IMR-90 (cell line): ENCODE measurements around the gene EID3.

ENCODE experiments used
- BHLHE40 ChIP-seq: fragments of 150-350 bp; IDR thresholded peaks from 2 replicates; pipeline ENCODE4 v1.6.1; 2016; ENCODE audit warnings: mild to moderate bottlenecking, low read depth, low read length
- CHD1 ChIP-seq: IDR thresholded peaks from 2 replicates; pipeline ENCODE4 v1.6.1; 2012; ENCODE audit warnings: low read depth, low read length, improper control_type of control experiment
- CTCF ChIP-seq: conservative IDR thresholded peaks from 2 replicates; pipeline ENCODE4 v1.5.1; 2012; ENCODE audit warnings: mild to moderate bottlenecking, low read depth, low read length, improper control_type of control experiment
- FOS ChIP-seq: fragments of 150-350 bp; IDR thresholded peaks from 2 replicates; pipeline ENCODE4 v1.6.1; 2016; ENCODE audit warnings: low read depth, low read length
- MAZ ChIP-seq: IDR thresholded peaks from 2 replicates; pipeline ENCODE4 v1.6.1; 2012; ENCODE audit warnings: low read depth, mild to moderate bottlenecking, low read length, improper control_type of control experiment, moderate library complexity, borderline replicate concordance
- MXI1 ChIP-seq: IDR thresholded peaks from 2 replicates; pipeline ENCODE4 v1.6.1; 2012; ENCODE audit warnings: low read depth, mild to moderate bottlenecking, low read length, moderate library complexity, borderline replicate concordance
- POLR2A ChIP-seq: IDR thresholded peaks from 2 replicates; pipeline ENCODE4 v1.6.1; 2012; ENCODE audit warnings: mild to moderate bottlenecking, low read depth, low read length
- RAD21 ChIP-seq: IDR thresholded peaks from 2 replicates; pipeline ENCODE4 v1.6.1; 2012; ENCODE audit warnings: low read length, improper control_type of control experiment
- RCOR1 ChIP-seq: IDR thresholded peaks from 2 replicates; pipeline ENCODE4 v1.6.1; 2012; ENCODE audit warnings: mild to moderate bottlenecking, low read length, improper control_type of control experiment; ENCODE audit not compliant: insufficient replicate concordance
- RFX5 ChIP-seq: IDR thresholded peaks from 2 replicates; pipeline ENCODE4 v1.8.0; 2012; ENCODE audit warnings: low read depth, mild to moderate bottlenecking, low read length, moderate library complexity
- TF ChIP-seq, protein P1 (sequence below): fragments of 150-350 bp; IDR thresholded peaks from 2 replicates; pipeline ENCODE4 v1.6.1; 2016; ENCODE audit warnings: low read depth, mild to moderate bottlenecking, low read length, moderate library complexity, borderline replicate concordance
- TF ChIP-seq, protein P2 (sequence below): fragments of 150-350 bp; IDR thresholded peaks from 2 replicates; pipeline ENCODE4 v1.6.1; 2017; ENCODE audit warnings: mild to moderate bottlenecking, antibody characterized with exemption, low read length, low read depth

DNA sequence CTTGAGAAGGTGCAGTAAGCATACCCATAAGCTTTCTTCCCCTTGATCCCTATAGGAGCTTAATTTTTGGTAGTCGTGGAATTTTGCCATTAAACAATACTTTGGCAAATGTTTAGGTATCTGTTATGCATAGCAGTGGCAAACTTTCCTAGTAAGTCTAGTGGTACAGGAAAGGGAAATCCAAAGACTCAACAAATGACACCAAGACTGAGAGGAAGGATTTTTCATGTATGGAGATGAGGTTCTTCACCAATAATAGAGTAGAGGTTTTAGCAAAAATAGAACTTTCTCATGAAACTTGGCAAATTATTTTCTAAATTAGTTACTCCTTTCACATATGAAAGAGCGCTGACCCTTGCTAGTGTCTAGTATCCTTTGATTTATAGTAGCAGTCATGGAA is 2.8 kb downstream of the EID3 start:
- TF ChIP-seq CTCF, result no peak
- no peak for TF ChIP-seq BHLHE40
- no peak for TF ChIP-seq MAZ
- TF ChIP-seq CHD1, result no peak
- TF ChIP-seq MXI1, result no peak
- TF ChIP-seq RAD21, result no peak
- TF ChIP-seq FOS, result no peak
- no peak for TF ChIP-seq RFX5
- no peak for TF ChIP-seq RCOR1
- TF ChIP-seq, protein P1, sequence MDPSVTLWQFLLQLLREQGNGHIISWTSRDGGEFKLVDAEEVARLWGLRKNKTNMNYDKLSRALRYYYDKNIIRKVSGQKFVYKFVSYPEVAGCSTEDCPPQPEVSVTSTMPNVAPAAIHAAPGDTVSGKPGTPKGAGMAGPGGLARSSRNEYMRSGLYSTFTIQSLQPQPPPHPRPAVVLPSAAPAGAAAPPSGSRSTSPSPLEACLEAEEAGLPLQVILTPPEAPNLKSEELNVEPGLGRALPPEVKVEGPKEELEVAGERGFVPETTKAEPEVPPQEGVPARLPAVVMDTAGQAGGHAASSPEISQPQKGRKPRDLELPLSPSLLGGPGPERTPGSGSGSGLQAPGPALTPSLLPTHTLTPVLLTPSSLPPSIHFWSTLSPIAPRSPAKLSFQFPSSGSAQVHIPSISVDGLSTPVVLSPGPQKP, result no peak
- TF ChIP-seq POLR2A, result no peak
- TF ChIP-seq, protein P2, sequence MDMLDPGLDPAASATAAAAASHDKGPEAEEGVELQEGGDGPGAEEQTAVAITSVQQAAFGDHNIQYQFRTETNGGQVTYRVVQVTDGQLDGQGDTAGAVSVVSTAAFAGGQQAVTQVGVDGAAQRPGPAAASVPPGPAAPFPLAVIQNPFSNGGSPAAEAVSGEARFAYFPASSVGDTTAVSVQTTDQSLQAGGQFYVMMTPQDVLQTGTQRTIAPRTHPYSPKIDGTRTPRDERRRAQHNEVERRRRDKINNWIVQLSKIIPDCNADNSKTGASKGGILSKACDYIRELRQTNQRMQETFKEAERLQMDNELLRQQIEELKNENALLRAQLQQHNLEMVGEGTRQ, result no peak
